ENCODE data around the gene ZNF324B. TPM values are rescaled to one million over a fixed set of nuclear protein-coding genes. Genes with fewer than 3 reads are reported as not detected.

ZNF324B gene
- polyA plus RNA-seq, 3 donors: 0.46 to 3.1 (median 0.82) TPM

DNA sequence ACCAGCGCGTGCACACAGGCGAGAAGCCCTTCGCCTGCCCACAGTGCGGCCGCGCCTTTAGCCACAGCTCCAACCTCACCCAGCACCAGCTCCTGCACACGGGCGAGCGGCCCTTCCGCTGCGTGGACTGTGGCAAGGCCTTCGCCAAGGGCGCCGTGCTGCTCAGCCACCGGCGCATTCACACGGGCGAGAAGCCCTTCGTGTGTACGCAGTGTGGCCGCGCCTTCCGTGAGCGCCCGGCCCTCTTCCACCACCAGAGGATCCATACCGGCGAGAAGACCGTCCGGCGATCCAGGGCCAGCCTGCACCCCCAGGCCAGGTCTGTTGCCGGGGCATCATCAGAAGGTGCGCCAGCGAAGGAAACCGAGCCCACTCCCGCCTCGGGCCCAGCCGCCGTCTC is 20.3 kb downstream of the ZNF324B start:
- Histone ChIP-seq H3K4me3 (replicated peaks in 1 of 3; ENCODE audit: low read depth in 2 of 3, low read length in 3 of 3) (no peak overlapping the region), H4K20me1 (ENCODE audit: insufficient read depth, low read length) (no peaks in the 10 kb centered on the region), H3K9ac (ENCODE audit: insufficient read depth, low read length, poor library complexity, severe bottlenecking) (no peak overlapping the region), H3K4me2 (replicated peaks; ENCODE audit: extremely low read depth, low read length, poor library complexity, severe bottlenecking) (no peak overlapping the region), H3K27ac (ENCODE audit: low read depth in 1 of 2, low read length in 2 of 2) (no peak overlapping the region), H3K27me3 (ENCODE audit: control insufficient read depth in 2 of 2, insufficient read depth in 2 of 2, low read length in 2 of 2) (no peaks in the 10 kb centered on the region), H3K36me3 (replicated peaks in 1 of 2; ENCODE audit: control insufficient read depth in 1 of 2, insufficient read depth in 2 of 2, low read length in 2 of 2) (peaks cover 31 to 34% of the 10 kb centered on the region in 2 donors), H2AFZ (ENCODE audit: insufficient read depth, low read depth, low read length, poor library complexity, severe bottlenecking) (no peak overlapping the region), H3K9me3 (replicated peaks in 1 of 2; ENCODE audit: control insufficient read depth in 1 of 2, insufficient read depth in 1 of 2, low read length in 2 of 2) (no peaks in the 10 kb centered on the region), H3K79me2 (ENCODE audit: insufficient read depth, low read length) (peaks cover 15% of the 10 kb centered on the region), H3K4me1 (ENCODE audit: control insufficient read depth in 1 of 2, insufficient read depth in 2 of 2, low read length in 2 of 2) (peaks cover 25 to 33% of the 10 kb centered on the region in 2 donors)
- Mint-ChIP-seq H3K4me3 (no peak overlapping the region), H3K27me3 (ENCODE audit: low read depth in 3 of 3) (peaks cover 0 to 3% (median 2%) of the 10 kb centered on the region in 3 donors), H3K9me3 (peaks cover 0 to 3% (median 0%) of the 10 kb centered on the region in 7 donors), H3K36me3 (peaks cover 33 to 38% of the 10 kb centered on the region in 2 donors), H3K27ac (no peak overlapping the region), H3K4me1 (peaks cover 28% of the 10 kb centered on the region)
- intact Hi-C loops (cut with micrococcal nuclease): no loop called here
- 97% methylated on average over 37 of the region's 39 CpGs for WGBS (ENCODE audit: insufficient coverage)
- TF ChIP-seq, protein P1, sequence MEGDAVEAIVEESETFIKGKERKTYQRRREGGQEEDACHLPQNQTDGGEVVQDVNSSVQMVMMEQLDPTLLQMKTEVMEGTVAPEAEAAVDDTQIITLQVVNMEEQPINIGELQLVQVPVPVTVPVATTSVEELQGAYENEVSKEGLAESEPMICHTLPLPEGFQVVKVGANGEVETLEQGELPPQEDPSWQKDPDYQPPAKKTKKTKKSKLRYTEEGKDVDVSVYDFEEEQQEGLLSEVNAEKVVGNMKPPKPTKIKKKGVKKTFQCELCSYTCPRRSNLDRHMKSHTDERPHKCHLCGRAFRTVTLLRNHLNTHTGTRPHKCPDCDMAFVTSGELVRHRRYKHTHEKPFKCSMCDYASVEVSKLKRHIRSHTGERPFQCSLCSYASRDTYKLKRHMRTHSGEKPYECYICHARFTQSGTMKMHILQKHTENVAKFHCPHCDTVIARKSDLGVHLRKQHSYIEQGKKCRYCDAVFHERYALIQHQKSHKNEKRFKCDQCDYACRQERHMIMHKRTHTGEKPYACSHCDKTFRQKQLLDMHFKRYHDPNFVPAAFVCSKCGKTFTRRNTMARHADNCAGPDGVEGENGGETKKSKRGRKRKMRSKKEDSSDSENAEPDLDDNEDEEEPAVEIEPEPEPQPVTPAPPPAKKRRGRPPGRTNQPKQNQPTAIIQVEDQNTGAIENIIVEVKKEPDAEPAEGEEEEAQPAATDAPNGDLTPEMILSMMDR (IDR thresholded peaks at IDR 0.05): no peak
- no peak for DNase-seq

DNA sequence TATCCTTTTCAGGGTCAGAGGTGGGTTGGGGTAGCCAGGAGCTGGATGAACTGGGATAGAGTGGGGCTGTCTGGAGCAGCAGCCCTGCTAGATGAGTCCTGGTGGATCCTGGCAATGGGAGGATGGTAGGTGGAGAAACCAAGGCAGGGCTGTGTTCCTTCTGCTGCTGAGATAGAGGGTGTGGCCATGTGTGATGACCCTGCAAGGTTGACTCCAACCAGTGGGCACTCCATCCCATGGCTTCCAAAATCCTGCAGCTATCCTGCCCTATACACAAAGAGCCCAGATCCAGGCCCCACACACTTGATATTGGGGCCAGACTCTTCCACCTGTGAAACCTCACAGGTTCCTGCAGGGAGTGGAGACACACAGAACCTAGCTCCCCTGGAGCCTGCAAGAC is 22.4 kb downstream of the ZNF324B start:
- H3K36me3 ChIP-seq (replicated peaks in 1 of 2; ENCODE audit: control insufficient read depth in 1 of 2, insufficient read depth in 2 of 2, low read length in 2 of 2): peaks cover 31 to 34% of the 10 kb centered on the region in 2 donors
- TF ChIP-seq, protein P1 (IDR thresholded peaks at IDR 0.05): no peak
- DNase-seq: no peak
- H3K27me3 Mint-ChIP-seq (ENCODE audit: low read depth in 3 of 3): peaks cover 0 to 8% (median 2%) of the 10 kb centered on the region in 3 donors
- H3K79me2 ChIP-seq (ENCODE audit: insufficient read depth, low read length): no peaks in the 10 kb centered on the region
- no peaks in the 10 kb centered on the region for H3K9me3 ChIP-seq (replicated peaks in 1 of 2; ENCODE audit: control insufficient read depth in 1 of 2, insufficient read depth in 1 of 2, low read length in 2 of 2)
- no peak overlapping the region for H3K4me3 Mint-ChIP-seq
- peaks cover 18% of the 10 kb centered on the region for H3K4me1 Mint-ChIP-seq
- H3K4me3 ChIP-seq (replicated peaks in 1 of 3; ENCODE audit: low read depth in 2 of 3, low read length in 3 of 3): no peak overlapping the region
- H3K27ac Mint-ChIP-seq: no peak overlapping the region
- H3K36me3 Mint-ChIP-seq: peaks cover 33 to 38% of the 10 kb centered on the region in 2 donors
- peaks cover 0 to 3% (median 0%) of the 10 kb centered on the region in 7 donors for H3K9me3 Mint-ChIP-seq
- H3K9ac ChIP-seq (ENCODE audit: insufficient read depth, low read length, poor library complexity, severe bottlenecking): no peak overlapping the region
- H3K27me3 ChIP-seq (ENCODE audit: control insufficient read depth in 2 of 2, insufficient read depth in 2 of 2, low read length in 2 of 2): no peaks in the 10 kb centered on the region
- intact Hi-C loops (cut with micrococcal nuclease): no loop called here
- H3K4me2 ChIP-seq (replicated peaks; ENCODE audit: extremely low read depth, low read length, poor library complexity, severe bottlenecking): no peak overlapping the region
- H4K20me1 ChIP-seq (ENCODE audit: insufficient read depth, low read length): no peaks in the 10 kb centered on the region
- H3K27ac ChIP-seq (ENCODE audit: low read depth in 1 of 2, low read length in 2 of 2): no peak overlapping the region
- H3K4me1 ChIP-seq (ENCODE audit: control insufficient read depth in 1 of 2, insufficient read depth in 2 of 2, low read length in 2 of 2): peaks cover 14 to 21% of the 10 kb centered on the region in 2 donors
- H2AFZ ChIP-seq (ENCODE audit: insufficient read depth, low read depth, low read length, poor library complexity, severe bottlenecking): no peak overlapping the region

Data from CD14-positive monocyte (primary cell).